ENCODE data around the gene LRRC66. TPM values are rescaled to one million over a fixed set of nuclear protein-coding genes. Genes with fewer than 3 reads are reported as not detected.

LRRC66 gene
- total and polyA plus RNA-seq, 2 experiments from 2014 or later: 0.88 to 2.7 TPM

DNA sequence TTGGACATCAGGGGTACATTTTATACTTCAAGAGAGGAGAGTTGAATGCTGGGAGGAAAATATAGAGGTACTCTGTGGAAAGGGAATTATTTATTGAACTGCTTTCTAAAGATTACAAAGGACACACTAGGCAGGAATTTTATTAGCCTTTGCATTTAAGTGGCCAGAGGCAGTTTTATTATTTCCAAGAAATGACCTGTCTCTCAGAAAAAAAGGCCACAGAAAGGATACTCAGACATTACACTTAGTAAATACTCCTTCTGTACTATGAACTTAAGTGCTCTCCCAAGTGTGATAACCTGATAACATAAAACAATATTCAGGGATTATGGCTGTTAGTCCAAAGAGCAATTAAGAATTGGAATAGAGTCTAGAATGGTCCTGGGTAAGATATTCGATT lies 7.5 kb downstream of the LRRC66 start:
- no peak for DNase-seq (ENCODE audit: low read depth in 1 of 2, low spot score in 1 of 2)
- no peak overlapping the region for H3K4me3 ChIP-seq
- H3K36me3 ChIP-seq: peaks cover 7% of the 10 kb centered on the region
- H3K27me3 ChIP-seq: no peaks in the 10 kb centered on the region
- no peak for TF ChIP-seq CTCF (IDR thresholded peaks at IDR 0.05; ENCODE audit: low read depth, low read length)
- no peak overlapping the region for H3K27ac ChIP-seq
- H3K4me1 ChIP-seq (ENCODE audit: low read depth): no peaks in the 10 kb centered on the region
- H3K9me3 ChIP-seq (ENCODE audit: low read depth): no peaks in the 10 kb centered on the region

- no peak for TF ChIP-seq CTCF (IDR thresholded peaks at IDR 0.05; ENCODE audit: low read depth, low read length)
- DNase-seq (ENCODE audit: low read depth in 1 of 2, low spot score in 1 of 2): no peak
- H3K4me3 ChIP-seq: no peak overlapping the region
- no peaks in the 10 kb centered on the region for H3K9me3 ChIP-seq (ENCODE audit: low read depth)
- H3K36me3 ChIP-seq: peaks cover 7% of the 10 kb centered on the region
- H3K27me3 ChIP-seq: no peaks in the 10 kb centered on the region
- no peaks in the 10 kb centered on the region for H3K4me1 ChIP-seq (ENCODE audit: low read depth)
- H3K27ac ChIP-seq: no peak overlapping the region
Measured at GRCh38 chr4:52010986-52011385, 9.2 kb downstream of the LRRC66 start.

GRCh38 chr4:52006887-52007286 lies 13.3 kb downstream of the LRRC66 start:
- no peak for DNase-seq (ENCODE audit: low read depth in 1 of 2, low spot score in 1 of 2)
- H3K27ac ChIP-seq: no peak overlapping the region

GRCh38 chr4:52005604-52006273 lies 14.4 kb downstream of the LRRC66 start:
- DNase-seq (ENCODE audit: low read depth in 1 of 2, low spot score in 1 of 2): no peak
- Histone ChIP-seq H3K9me3 (ENCODE audit: low read depth) (no peaks in the 10 kb centered on the region), H3K27me3 (no peaks in the 10 kb centered on the region), H3K4me1 (ENCODE audit: low read depth) (no peaks in the 10 kb centered on the region), H3K4me3 (no peak overlapping the region), H3K27ac (no peak overlapping the region), H3K36me3 (no peaks in the 10 kb centered on the region)
- TF ChIP-seq CTCF (IDR thresholded peaks at IDR 0.05; ENCODE audit: low read depth, low read length): no peak

More at GRCh38 chr4:52006887-52007286, 13.3 kb downstream of the LRRC66 start:
- Histone ChIP-seq H3K4me3 (no peak overlapping the region), H3K36me3 (no peaks in the 10 kb centered on the region), H3K4me1 (ENCODE audit: low read depth) (no peaks in the 10 kb centered on the region), H3K27me3 (no peaks in the 10 kb centered on the region), H3K9me3 (ENCODE audit: low read depth) (no peaks in the 10 kb centered on the region)
- no peak for TF ChIP-seq CTCF (IDR thresholded peaks at IDR 0.05; ENCODE audit: low read depth, low read length)

- no peak for TF ChIP-seq CTCF (IDR thresholded peaks at IDR 0.05; ENCODE audit: low read depth, low read length)
- Histone ChIP-seq H3K27me3 (no peaks in the 10 kb centered on the region), H3K4me1 (ENCODE audit: low read depth) (no peaks in the 10 kb centered on the region), H3K27ac (no peak overlapping the region), H3K9me3 (ENCODE audit: low read depth) (no peaks in the 10 kb centered on the region), H3K36me3 (no peaks in the 10 kb centered on the region), H3K4me3 (no peak overlapping the region)
- no peak for DNase-seq (ENCODE audit: low read depth in 1 of 2, low spot score in 1 of 2)
Measured at GRCh38 chr4:52004414-52004813, 15.7 kb downstream of the LRRC66 start.
